HCT116 (cell line): ENCODE results near the gene PPP1R14C. TPM values are rescaled to one million over a fixed set of nuclear protein-coding genes. Genes with fewer than 3 reads are reported as not detected.

ENCODE experiments used
- ATAC-seq: fragments of 200-7000 bp; cut with Tn5 transposase; 2 replicates; pipeline ENCODE4 v1.9.1; 2020; ENCODE audit warnings: mild to moderate bottlenecking, moderate library complexity
- BruUV-seq: library from RNA; stranded (reverse); fragments of 400-500 nt; replicated peaks from 2 replicates; lab custom pipeline; 2021; lab: Mats Ljungman, UMichigan
- CTCF ChIA-PET: fragments of 300-600 bp; sonication (Branson Sonifier 250); formaldehyde crosslinking; loops from one replicate; lab custom pipeline; 2021; ENCODE audit warnings: antibody characterized with exemption; lab: Charles Lee
- POLR2A ChIA-PET: fragments of 300-600, 350-600 bp; sonication (Branson Sonifier 250); formaldehyde crosslinking; loops from one replicate; lab custom pipeline; 2021; ENCODE audit warnings: antibody characterized with exemption; lab: Charles Lee
- RAD21 ChIA-PET, 2 experiments: fragments of 300-600 bp; sonication (Branson Sonifier 250); formaldehyde crosslinking; loops; one replicate each; lab custom pipeline; 2023; ENCODE audit warnings: low total read pairs in 2 of 2; ENCODE audit not compliant: uncharacterized antibody in 2 of 2, unreplicated experiment in 2 of 2, low non-redundant PET in 1 of 2; lab: Charles Lee
- DNase-seq: peaks from one replicate; pipeline ENCODE4 v3.0.0-alpha.2; 2010; ENCODE audit warnings: low read depth, low spot score
- H2AFZ ChIP-seq: fragments of 200-600 bp; shearing (Covaris generic), sonication (generic); 2 replicates; pipeline ENCODE4 v1.6.1; 2017; ENCODE audit warnings: low read depth, mixed run types, mixed read lengths, antibody characterized with exemption, low read length; ENCODE audit not compliant: poor library complexity, severe bottlenecking
- H3K27ac ChIP-seq: 2 replicates; pipeline ENCODE4 v1.5.1; 2012; ENCODE audit warnings: low read depth, low read length
- H3K27me3 ChIP-seq: fragments of 200-600 bp; sonication (generic); 2 replicates; pipeline ENCODE4 v1.6.1; 2016; ENCODE audit warnings: mixed run types, low read length, mixed read lengths; ENCODE audit not compliant: insufficient read depth
- H3K36me3 ChIP-seq, 2 experiments: fragments of 200-500 bp in 1 of 2; fragments of 200-600 bp in 1 of 2; sonication (Bioruptor generic) in 1 of 2; sonication (generic) in 1 of 2; 2 replicates each; pipeline versions ENCODE4 v1.5.1 to v1.6.1; 2014 to 2016; ENCODE audit warnings: low read length in 2 of 2, inconsistent platforms in 1 of 2, mixed read lengths in 1 of 2, mixed run types in 1 of 2; ENCODE audit not compliant: insufficient read depth in 2 of 2, control insufficient read depth in 1 of 2
- H3K4me1 ChIP-seq, 2 experiments: fragments of 200-600 bp in 1 of 2; sonication (generic) in 1 of 2; 2 replicates each; pipeline versions ENCODE4 v1.5.1 to v1.6.1; 2012 to 2017; ENCODE audit warnings: low read length in 2 of 2, inconsistent platforms in 1 of 2, mild to moderate bottlenecking in 1 of 2, mixed read lengths in 1 of 2, mixed run types in 1 of 2, moderate library complexity in 1 of 2; ENCODE audit not compliant: insufficient read depth in 2 of 2, control insufficient read depth in 1 of 2
- H3K4me2 ChIP-seq: fragments of 200-600 bp; sonication (generic); 2 replicates; pipeline ENCODE4 v1.6.1; 2017; ENCODE audit warnings: mixed run types, low read length, mixed read lengths
- H3K4me3 ChIP-seq, 2 experiments: fragments of 200-600 bp in 1 of 2; sonication (generic) in 1 of 2; replicated peaks in 1 of 2; 2 replicates each; pipeline ENCODE4 v1.5.1; 2011 to 2016; ENCODE audit warnings: low read length in 2 of 2, control low read depth in 1 of 2, low read depth in 1 of 2, mild to moderate bottlenecking in 1 of 2, mixed read lengths in 1 of 2, mixed run types in 1 of 2
- H3K79me2 ChIP-seq: fragments of 200-600 bp; sonication (generic); 2 replicates; pipeline ENCODE4 v1.6.1; 2017; ENCODE audit warnings: mild to moderate bottlenecking, mixed run types, low read length, moderate library complexity, mixed read lengths; ENCODE audit not compliant: insufficient read depth
- H3K9ac ChIP-seq: fragments of 200-600 bp; sonication (generic); 2 replicates; pipeline ENCODE4 v1.6.1; 2016; ENCODE audit warnings: low read length, mixed read lengths
- H3K9me2 ChIP-seq: fragments of 200-600 bp; sonication (generic), shearing (Covaris generic); 2 replicates; pipeline ENCODE4 v1.6.1; 2017; ENCODE audit warnings: mixed run types, mild to moderate bottlenecking, moderate library complexity; ENCODE audit not compliant: insufficient read depth
- H3K9me3 ChIP-seq, 2 experiments: fragments of 200-500 bp in 1 of 2; fragments of 200-600 bp in 1 of 2; sonication (Bioruptor generic) in 1 of 2; sonication (generic) in 1 of 2; 2 replicates each; pipeline ENCODE4 v1.6.1; 2014 to 2017; ENCODE audit warnings: low read length in 2 of 2, mixed read lengths in 2 of 2, inconsistent platforms in 1 of 2, low read depth in 1 of 2, mild to moderate bottlenecking in 1 of 2, mixed run types in 1 of 2, moderate library complexity in 1 of 2; ENCODE audit not compliant: control insufficient read depth in 1 of 2, insufficient read depth in 1 of 2
- H4K20me1 ChIP-seq: fragments of 200-600 bp; sonication (generic), shearing (Covaris generic); 2 replicates; pipeline ENCODE4 v1.6.1; 2017; ENCODE audit warnings: mixed run types, mild to moderate bottlenecking, moderate library complexity; ENCODE audit not compliant: insufficient read depth
- EZH2 ChIP-seq: fragments of 200-600 bp; sonication (generic); IDR thresholded peaks from 2 replicates; pipeline ENCODE4 v1.6.1; 2017; ENCODE audit warnings: antibody characterized with exemption, mixed run types
- RAD21 ChIP-seq: IDR thresholded peaks from 2 replicates; pipeline ENCODE4 v1.6.1; 2012; ENCODE audit warnings: low read depth, mild to moderate bottlenecking
- ZNF274 ChIP-seq: fragments of 200-500 bp; sonication (Bioruptor generic); IDR thresholded peaks from 2 replicates; pipeline ENCODE4 v1.6.1; 2014; ENCODE audit warnings: mild to moderate bottlenecking, low read depth, low read length, inconsistent platforms
- intact Hi-C: fragments of 100-400 bp; cut with micrococcal nuclease; formaldehyde crosslinking; loops from 2 replicates; pipeline ENCODE4 v1.10.0; 2022
- total RNA-seq: library from RNA; stranded (reverse); gene quantifications from one replicate; pipeline ENCODE4 v1.2.1, GENCODE V29; 2021; ENCODE audit not compliant: unreplicated experiment
- TF ChIP-seq, protein P1 (sequence below): IDR thresholded peaks from 2 replicates; pipeline ENCODE4 v1.6.1; 2011; ENCODE audit warnings: mild to moderate bottlenecking, low read length, moderate library complexity; ENCODE audit not compliant: insufficient replicate concordance; ENCODE audit errors: extremely low read depth
- TF ChIP-seq, protein P2 (sequence below): IDR thresholded peaks from 2 replicates; pipeline ENCODE4 v1.6.1; 2012
- TF ChIP-seq, protein P3 (sequence below), 3 experiments: fragments of 200-600 bp in 1 of 3; sonication (generic) in 1 of 3; IDR thresholded peaks in 2 of 3; conservative IDR thresholded peaks in 1 of 3; 2 replicates each; pipeline ENCODE4 v1.5.1; 2012 to 2017; ENCODE audit warnings: low read depth in 2 of 3, low read length in 2 of 3, antibody characterized with exemption in 1 of 3, borderline replicate concordance in 1 of 3, control low read depth in 1 of 3, mild to moderate bottlenecking in 1 of 3, mixed read lengths in 1 of 3, mixed run types in 1 of 3, moderate library complexity in 1 of 3; ENCODE audit not compliant: insufficient read depth in 1 of 3

PPP1R14C gene
- total RNA-seq, 1 experiment from 2014 or later: 7.8 TPM

DNA sequence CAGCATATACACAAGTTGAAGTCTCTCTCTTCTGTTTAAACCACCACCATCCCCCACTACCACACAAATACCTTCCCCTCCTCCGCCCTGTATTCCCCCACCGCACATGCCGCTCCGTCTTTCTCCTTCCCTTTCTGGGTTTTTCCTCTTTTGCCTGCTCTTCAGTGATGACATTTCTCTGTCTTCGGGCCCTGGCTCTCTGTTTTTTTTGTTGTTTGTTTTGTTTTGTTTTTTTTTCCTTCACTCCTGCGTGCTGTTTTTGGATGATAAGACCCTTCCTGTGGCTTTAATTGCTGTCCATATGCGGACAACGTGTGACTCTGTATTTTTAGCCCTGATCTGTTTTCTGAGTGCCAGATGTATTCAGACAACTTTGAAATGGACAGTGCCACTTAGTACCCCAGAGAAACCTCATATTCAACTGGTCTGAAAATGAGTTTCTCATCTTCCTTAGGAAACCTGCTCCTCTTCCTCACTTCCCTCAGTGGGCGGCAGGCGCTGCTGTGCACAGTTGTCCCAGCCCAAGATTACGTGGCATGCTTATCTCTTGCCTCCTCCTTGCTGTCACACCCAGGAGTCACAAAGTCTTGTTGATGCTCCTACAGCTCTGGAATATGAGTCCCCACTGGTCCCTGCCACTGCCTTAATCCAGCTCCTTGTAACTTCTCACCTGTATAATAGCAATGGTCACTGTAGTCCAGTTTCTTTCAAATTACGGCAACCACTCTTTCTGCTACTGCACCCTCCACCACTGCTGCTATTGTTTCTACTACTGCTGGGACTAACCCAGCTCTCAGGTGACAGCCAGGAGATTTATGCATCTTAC lies 8.2 kb downstream of the PPP1R14C start:
- Histone ChIP-seq H3K9me3 (no peaks in the 10 kb centered on the region), H3K4me1 (peaks cover 5 to 6% of the 10 kb centered on the region in 2 experiments), H3K79me2 (no peaks in the 10 kb centered on the region), H3K9me2 (no peaks in the 10 kb centered on the region), H3K36me3 (no peaks in the 10 kb centered on the region), H3K4me3 (no peak overlapping the region)
- intact Hi-C loops: no loop called here
- TF ChIP-seq RAD21: no peak
- TF ChIP-seq, protein P1, sequence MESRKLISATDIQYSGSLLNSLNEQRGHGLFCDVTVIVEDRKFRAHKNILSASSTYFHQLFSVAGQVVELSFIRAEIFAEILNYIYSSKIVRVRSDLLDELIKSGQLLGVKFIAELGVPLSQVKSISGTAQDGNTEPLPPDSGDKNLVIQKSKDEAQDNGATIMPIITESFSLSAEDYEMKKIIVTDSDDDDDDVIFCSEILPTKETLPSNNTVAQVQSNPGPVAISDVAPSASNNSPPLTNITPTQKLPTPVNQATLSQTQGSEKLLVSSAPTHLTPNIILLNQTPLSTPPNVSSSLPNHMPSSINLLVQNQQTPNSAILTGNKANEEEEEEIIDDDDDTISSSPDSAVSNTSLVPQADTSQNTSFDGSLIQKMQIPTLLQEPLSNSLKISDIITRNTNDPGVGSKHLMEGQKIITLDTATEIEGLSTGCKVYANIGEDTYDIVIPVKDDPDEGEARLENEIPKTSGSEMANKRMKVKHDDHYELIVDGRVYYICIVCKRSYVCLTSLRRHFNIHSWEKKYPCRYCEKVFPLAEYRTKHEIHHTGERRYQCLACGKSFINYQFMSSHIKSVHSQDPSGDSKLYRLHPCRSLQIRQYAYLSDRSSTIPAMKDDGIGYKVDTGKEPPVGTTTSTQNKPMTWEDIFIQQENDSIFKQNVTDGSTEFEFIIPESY: no peak
- TF ChIP-seq, protein P2, sequence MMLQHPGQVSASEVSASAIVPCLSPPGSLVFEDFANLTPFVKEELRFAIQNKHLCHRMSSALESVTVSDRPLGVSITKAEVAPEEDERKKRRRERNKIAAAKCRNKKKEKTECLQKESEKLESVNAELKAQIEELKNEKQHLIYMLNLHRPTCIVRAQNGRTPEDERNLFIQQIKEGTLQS: no peak
- TF ChIP-seq ZNF274: no peak
- no peak for TF ChIP-seq EZH2
- TF ChIP-seq, protein P3, sequence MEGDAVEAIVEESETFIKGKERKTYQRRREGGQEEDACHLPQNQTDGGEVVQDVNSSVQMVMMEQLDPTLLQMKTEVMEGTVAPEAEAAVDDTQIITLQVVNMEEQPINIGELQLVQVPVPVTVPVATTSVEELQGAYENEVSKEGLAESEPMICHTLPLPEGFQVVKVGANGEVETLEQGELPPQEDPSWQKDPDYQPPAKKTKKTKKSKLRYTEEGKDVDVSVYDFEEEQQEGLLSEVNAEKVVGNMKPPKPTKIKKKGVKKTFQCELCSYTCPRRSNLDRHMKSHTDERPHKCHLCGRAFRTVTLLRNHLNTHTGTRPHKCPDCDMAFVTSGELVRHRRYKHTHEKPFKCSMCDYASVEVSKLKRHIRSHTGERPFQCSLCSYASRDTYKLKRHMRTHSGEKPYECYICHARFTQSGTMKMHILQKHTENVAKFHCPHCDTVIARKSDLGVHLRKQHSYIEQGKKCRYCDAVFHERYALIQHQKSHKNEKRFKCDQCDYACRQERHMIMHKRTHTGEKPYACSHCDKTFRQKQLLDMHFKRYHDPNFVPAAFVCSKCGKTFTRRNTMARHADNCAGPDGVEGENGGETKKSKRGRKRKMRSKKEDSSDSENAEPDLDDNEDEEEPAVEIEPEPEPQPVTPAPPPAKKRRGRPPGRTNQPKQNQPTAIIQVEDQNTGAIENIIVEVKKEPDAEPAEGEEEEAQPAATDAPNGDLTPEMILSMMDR (IDR thresholded peaks at IDR 0.05 in 2 of 3, conservative IDR thresholded peaks at IDR 0.05 in 1 of 3; ENCODE audit: borderline replicate concordance in 1 of 3, insufficient read depth in 1 of 3, low read depth in 2 of 3, low read length in 2 of 3): no peak
- TF ChIP-seq, all 23 proteins: peak for 0
- no peak overlapping the region for H3K27ac ChIP-seq
- H4K20me1 ChIP-seq: no peaks in the 10 kb centered on the region
- BruUV-seq: no TSS peak
- ATAC-seq (no peak), DNase-seq (no peak)
- ChIA-PET POLR2A (no interaction called here), CTCF (no interaction called here), RAD21 (no interaction called here)
- no peaks in the 10 kb centered on the region for H3K27me3 ChIP-seq
- H2AFZ ChIP-seq: no peak overlapping the region
- H3K9ac ChIP-seq: no peak overlapping the region
- H3K4me2 ChIP-seq: no peak overlapping the region
